Stimulated activated CD8-positive, alpha-beta memory T cell treated with anti-CD3 and anti-CD28 coated beads, Interleukin-15, amount 100 ng/mL, for 24 hours (primary cell): ENCODE data around the gene TRAF5.
"Not testable (repeated sequence)": the region's sequence is repeated elsewhere in the genome, so short reads cannot be mapped to it uniquely, and the experiment has no call there.

Experiments used
- DNase-seq: peaks from one replicate; pipeline ENCODE4 v3.0.0-alpha.2; 2020; ENCODE audit warnings: low read depth

Gene TRAF5, protein sequence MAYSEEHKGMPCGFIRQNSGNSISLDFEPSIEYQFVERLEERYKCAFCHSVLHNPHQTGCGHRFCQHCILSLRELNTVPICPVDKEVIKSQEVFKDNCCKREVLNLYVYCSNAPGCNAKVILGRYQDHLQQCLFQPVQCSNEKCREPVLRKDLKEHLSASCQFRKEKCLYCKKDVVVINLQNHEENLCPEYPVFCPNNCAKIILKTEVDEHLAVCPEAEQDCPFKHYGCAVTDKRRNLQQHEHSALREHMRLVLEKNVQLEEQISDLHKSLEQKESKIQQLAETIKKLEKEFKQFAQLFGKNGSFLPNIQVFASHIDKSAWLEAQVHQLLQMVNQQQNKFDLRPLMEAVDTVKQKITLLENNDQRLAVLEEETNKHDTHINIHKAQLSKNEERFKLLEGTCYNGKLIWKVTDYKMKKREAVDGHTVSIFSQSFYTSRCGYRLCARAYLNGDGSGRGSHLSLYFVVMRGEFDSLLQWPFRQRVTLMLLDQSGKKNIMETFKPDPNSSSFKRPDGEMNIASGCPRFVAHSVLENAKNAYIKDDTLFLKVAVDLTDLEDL

DNA sequence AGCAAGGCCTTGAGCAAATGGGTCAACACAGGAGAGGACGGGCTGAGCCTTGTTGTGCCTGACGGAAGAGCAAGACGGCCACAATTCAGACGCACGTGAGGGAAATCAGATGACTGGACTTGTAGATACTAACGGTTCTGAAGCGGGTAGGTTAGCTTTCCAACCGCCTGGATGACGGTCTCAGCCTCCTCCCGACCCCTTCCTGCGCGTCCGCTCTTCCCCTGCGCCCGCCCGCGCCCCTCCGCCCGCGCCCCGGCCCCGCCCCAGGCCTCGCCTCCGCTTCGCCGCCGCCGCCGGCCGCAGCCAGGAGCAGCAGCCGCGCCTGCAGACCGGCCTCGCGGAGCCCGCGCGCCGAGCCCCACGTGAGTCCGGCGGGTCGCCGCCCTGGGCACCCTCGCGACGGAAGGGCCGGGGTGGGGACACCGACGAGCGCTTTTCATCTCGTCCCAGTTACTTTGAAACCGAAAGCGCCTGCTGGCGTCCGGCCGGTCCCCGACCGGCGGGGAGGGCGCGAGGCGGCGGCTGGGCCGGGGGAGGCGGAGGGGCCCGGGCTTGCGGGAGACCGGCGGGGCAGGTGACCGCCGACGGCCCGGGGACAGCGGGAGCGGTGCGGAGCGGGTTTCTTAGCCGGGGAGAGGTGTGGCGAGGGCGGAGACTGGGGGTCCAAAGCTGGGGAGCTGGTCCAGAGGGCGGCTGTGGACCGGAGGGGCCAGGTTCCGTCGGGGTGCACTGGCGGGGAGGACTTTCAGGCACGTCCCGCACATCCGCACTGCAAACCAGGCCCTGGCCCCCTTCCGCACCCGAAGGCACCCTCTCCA lies at the start of gene TRAF5:
TSS of gene TRAF5 (plus strand) at position 306 of the 818 bp plus-strand sequence. CDS start 26,407 bp downstream, outside the sequence.
- peak; percentile 36 for DNase-seq

DNA sequence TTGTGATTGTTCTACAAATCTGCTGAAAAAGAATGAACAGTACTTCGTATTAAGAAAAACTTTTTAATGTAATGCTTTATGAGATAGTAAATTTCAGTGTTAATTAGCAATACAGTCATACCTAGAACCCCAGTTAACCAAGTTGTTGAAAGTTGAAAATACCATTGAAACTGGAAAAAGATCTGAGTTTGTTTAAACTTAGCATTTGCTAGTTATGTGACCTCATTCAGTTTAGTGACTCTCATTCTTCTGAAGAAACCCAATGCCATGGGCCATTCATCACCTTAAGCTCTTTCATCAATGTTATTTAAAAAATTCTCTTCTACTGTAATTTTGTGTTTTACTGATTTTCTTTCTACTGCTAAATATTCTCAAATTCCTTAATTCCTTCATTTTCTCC lies 47.3 kb upstream of the TRAF5 start:
- no peak for DNase-seq

DNA sequence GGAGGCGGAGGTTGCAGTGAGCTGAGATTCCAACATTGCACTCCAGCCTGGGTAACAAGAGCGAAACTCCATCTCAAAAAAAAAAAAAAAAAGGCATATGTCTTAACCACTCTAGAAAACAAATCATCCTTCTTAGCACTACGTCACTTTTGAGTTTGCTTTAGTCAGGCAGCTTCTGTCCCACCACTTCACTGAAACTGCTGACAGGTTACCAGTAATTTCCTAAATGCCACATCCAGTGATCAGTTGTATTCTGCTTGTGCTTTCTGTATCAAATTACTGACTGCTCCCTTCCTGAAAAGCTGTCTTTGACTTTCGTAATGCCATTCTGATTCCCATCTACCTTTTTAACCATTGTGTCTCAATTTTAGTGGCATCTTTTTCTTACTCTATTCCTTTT lies 45.7 kb upstream of the TRAF5 start:
- DNase-seq, result no peak

DNA sequence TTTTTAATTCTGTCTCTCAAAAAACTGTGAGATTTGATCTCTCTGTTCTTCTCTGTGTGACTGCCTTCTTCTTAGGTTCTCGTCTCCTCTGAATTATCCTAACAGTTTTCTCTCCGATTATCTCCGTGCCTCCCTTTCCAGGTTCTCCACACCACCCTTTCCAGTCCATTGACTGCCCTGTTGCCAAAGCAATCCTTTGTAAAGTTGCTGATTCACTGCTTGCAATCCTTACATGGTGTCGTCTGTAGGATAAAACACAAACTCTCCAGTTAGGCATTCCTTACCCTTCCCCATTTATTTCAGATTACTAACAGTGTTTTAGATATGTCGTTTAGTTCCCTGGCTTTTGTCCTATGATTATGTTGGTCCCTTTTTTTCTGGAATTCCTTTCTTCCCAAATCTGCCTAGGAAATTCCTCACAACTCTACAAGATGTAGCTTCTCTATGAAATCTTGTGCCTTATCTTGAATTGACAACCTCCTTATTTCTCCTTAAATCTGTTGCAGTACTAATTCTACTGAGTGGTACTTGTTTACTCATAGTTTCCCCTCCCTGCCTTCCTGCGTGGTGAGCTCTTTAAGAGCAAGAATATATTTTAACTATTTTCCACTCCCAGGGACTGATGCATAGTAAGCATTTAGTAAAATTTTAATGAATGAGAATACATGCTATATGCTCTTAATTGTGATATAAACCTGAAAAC lies 45.2 kb upstream of the TRAF5 start:
- no peak for DNase-seq

DNA sequence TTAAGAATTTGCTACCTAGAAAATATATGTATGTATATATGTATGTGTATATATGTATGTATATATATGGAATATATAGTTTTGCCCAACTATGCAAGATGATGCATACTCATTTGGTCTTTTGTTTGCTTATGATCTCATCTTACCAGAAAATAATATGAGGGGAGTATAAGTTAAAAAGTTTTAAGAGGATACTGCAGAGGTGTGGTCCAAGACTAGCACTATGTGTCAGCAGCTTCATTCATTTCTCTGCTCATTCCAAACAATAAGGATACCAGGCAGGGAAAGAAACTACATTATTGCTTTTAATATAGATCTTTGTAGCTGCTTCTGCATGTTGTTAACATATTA lies 44.6 kb upstream of the TRAF5 start:
- DNase-seq, result no peak

DNA sequence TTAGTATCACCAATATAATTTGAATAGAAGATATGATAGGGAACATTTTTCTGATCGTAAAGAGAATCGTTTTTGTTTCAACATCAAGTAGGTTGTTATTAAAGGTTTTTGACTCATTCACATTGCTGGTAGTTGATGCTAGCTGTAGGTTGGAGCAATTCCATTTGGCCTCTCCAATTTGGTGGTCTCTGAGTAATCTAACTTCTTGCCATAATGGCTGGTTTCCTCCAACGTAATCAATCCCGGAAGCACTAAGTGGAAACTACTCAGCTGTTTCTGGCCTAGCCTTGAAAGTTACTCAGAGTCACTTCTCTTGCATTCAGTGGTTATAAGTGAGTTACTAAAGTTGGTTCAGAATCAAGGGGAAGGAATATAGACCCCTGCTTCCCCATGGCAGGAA lies 41.4 kb upstream of the TRAF5 start:
- DNase-seq, result no peak

DNA sequence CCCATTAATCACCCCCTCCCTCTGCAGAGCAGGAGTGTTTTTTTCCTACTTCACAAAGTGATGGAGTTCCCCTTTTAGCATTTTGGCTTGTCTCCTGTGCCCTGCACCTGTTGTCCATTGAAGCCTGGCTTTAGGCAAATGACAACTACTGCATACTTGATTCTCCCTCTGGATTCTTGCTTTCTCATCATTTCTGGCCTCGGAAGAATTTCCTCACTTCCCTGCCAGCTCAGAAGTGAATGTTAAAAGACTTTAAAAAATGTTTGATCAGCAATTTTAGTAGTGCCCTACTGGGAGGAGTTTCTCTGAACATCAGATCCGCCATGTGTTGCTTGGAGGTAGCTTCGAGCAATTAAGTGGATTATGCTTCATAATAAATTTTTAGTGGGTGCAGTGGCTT lies 39.4 kb upstream of the TRAF5 start:
- DNase-seq, result no peak

DNA sequence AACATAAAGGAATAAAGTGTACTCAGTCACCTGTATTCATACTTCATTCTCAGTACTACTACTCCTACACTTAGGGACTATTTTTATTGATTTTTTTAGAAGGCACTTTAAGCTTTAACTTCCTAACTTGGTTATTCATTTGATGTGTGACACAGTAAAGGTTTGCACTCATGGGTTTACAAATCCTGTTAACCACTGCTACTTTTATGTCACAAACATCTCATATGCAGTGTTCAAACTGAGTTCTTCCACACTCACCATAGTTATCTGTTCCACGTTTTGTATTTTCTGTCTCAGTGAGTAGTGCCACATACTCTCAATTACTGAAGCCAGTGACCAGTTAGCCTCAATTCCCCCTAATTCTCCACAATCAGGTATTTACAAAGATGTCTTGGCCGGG lies 34.2 kb upstream of the TRAF5 start:
- no peak for DNase-seq

DNA sequence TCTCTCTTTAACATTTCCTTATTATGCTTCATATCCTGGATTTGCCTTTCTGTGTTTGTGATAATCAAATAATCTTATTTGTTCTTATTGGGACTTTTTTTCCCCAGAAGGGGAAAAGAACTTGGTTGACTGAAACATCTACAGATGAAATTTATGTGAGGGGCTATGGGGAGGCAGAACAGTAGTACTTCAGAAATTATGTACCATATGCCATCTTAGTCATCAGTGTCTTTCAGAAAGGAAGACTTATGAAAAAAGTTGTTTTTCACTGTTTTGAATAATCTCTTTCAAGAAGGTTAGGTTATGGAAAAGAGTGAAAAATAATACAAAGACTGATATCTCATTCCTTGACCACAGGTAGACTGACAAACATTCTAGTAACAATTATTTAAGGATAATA lies 30.2 kb upstream of the TRAF5 start:
- no peak for DNase-seq

DNA sequence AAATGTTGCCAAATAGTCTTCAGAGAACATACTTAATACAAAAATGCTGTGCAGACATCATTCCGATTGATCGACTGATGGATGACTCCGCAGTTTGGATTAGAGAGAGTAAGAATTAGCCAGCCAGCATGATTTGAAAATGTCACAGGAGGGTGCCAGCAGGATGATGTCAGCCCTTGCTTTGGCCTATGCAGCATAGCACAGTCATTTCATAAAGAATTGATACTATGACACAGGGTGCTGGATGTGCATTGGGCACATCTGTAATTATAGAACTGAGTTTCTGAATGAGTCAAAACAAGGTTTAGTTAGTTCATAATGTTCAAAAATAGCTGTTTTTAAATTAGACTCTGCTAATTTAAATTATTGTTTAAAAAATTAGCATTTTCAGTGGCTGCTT lies 21.6 kb upstream of the TRAF5 start:
- no peak for DNase-seq

DNA sequence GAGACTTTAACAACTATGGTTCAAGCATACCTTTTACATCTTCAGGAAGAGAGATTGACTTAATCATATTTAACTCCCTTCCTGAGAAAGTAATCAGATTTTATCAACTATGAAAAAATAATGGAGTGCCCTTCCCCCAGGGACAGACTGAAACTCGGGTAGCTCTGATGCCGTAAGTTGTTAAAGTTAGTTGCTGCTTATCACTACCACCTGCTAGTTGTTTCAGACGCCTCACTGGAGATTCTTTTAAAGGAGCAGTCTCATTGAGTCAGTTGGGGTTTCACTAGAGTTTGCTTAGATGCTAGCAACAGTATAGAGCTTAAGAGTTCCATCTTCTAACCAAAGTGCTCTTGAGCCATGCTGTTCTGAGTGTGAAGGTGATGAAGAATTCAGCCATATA lies 17.0 kb upstream of the TRAF5 start:
- no peak for DNase-seq

DNA sequence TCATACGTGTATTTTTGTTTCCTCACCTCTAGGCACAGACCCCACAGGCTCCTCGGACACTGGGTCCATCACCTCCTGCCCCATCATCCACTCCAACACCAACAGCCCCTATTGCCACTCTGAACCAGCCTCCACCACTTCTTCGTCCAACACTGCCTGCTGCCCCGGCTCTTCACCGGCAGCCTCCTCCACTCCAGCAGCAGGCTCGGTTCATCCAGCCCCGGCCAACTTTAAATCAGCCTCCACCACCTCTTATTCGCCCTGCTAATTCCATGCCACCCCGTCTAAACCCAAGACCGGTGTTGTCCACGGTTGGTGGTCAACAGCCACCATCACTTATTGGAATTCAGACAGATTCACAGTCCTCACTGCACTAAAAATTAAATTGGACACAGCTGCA lies 13.2 kb upstream of the TRAF5 start:
- DNase-seq, result no peak

DNA sequence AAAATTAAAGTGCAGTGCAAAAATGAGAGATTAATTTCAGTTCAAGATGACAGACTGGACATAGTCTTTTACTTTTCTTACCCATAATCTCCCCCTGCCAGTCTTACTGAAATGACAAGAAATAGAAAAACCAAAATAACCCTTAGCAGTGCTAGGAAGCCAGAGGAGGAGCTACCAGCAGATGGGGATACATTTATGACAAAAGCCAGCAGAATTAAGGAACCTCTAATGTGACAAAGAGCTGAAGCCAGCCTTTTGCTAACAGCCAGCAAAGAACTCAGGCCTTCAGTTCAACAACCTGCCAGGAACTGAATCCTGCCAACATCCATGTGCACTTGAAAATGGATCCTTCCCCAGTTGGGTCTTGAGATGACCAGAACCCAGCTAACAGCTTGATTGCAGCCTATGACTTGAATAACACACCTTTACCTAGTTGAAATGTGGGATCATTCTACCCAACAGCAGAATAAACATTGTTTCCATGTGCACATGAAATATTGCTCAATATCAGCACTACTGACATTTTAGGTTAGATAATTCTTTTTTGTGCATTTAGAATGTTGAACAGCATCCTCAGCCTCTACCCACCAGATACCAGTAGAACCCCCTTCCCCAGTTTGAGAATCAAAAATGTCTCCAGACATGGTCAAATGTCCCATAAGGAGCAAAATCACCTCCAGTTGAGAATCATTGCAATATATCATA lies 7.9 kb upstream of the TRAF5 start:
- DNase-seq, result no peak

DNA sequence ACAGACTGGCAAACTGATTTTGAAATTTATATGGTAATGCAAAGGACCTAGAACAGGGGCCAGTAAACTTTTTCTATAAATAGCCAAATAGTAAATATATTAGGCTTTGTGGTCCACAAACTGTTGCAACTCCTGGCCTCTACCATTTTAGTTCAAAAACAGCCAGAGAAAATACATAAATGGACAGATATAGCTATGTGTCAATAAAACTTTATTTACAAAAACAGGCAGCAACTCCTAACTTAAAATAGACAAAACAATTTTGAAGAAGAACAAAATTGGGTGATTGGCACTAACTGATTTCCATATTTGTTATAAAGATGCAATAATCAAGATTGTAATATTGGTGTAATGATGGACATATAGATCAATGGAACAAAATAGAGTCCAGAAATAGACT lies 6.7 kb upstream of the TRAF5 start:
- no peak for DNase-seq

DNA sequence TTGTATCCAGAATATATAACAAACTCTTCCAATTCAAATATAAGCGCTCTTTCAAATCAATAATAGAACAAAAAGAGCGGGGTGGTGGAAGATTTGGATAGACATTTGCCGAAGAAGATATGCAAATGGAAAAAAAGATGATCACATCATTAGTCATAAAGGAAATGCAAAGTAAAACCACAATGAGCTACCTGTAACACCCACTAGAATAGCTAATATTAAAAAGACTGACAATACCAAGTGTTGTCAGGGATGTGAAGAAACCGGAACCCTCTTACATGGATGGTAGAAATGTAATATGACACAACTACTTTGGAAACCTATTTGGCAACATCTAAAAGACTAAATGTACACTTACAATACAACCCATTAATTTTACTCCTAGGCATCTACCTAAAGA lies 5.7 kb upstream of the TRAF5 start:
- DNase-seq, result no peak

DNA sequence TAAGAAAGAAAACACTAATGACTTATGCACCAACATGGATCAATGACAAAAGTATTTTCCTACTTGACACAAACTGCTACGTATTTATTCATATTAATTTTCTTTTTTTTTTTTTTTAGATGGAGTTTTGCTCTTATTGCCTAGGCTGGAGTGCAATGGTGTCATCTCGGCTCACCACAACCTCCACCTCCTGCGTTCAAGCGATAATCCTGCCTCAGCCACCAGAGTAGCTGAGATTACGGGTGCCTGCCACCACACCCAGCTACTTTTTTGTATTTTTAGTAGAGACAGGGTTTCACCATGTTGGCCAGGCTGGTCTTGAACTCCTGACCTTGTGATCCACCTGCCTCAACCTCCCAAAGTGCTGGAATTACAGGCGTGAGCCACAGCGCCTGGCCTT lies 5.0 kb upstream of the TRAF5 start:
- not testable (repeated sequence) for DNase-seq

DNA sequence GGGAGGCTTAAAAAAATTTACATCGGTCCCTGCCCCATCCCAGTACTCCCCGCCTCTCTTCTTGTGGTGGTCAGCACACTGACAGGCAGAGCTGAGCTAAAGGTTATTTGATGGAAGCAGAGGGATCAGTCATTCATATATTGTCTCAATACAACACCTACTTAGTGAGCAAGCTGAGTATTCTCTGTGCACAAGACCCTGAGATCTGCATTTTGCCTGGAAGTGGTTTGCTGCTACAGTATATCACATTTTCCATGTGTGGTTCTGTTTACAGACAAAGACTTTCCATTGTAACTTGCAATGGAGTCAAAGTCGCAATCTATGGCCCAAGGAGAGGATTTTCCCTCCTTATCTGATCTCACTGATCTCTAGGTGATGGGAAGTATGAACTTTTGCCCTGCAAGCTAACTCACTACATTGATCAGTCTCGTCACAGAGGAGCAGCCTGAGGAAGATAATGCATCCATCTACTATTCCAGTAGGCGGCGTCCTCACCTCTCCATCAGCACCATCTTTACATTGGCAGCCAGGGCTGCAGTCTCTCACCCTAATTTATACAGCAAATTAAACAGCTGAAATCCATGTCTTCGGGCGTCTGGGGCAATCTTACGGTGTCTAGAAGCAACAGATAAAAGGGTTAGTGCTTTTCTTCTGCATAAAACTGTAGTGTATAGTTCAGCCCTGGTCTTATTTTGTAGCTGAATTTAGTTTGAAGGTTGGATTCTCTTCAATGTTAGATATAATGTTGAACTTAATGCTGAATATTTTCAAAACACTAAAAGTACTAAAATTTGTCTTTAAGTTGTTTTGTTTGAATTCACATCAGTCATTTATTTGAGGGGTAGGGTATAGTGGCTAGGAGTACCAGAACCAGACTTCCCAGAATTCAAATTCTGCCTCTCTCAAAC lies 3.2 kb upstream of the TRAF5 start:
- DNase-seq, result no peak

DNA sequence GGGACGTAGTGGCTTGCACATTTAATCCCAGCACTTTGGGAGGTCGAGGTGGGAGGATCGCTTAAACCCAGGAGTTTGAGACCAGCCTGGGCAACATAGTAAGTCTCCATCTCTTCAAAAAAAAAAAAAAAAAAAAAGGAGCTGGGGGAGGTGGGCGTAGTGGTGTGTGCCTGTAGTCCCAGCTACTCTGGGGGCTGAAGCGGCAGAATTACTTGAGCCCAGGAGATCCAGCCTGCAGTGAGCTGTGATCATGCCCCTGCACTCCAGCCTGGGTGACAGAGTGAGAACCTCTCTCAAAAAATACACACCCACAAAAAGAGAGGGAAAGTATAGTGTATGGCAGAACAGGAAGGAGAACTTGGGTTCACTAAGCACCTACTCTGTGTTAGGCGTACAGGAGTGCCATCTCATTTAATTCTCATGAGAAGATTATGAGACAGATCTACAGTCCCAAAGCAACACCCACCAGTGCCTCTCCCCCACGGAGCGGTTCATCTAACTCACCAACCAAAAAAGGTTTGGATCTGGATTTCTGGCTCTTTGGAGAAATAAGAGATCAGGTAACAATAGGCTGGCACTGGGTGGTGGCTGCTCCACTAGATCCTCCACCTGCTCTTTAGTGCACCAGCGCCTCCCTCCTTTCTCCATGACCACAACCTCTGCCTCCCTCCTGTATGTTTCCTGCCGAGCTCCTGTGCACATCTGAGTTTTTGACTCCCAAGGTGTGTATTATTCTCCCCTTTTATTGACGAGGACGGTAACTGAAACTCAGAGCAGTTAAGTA lies 1.4 kb upstream of the TRAF5 start:
- no peak for DNase-seq

DNA sequence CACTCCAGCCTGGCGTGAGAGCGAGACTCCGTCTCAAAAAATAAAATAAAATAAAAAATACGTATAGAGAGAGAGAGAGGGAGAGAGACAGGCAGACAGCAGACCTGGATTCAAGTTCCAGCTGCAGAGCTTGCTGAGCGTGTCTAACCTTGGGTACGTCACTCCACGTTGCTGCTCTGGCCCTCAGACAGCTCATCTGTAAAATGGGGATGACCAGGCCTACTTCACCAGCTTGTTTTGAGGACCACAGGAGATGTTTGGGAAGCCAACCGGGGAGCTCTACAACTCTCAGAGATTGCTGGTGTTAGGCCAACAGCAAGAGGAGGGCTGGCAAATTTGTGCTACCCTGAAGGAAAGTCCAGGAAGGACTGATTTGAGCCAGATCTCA lies 499 bp upstream of the TRAF5 start:
- no peak for DNase-seq

DNA sequence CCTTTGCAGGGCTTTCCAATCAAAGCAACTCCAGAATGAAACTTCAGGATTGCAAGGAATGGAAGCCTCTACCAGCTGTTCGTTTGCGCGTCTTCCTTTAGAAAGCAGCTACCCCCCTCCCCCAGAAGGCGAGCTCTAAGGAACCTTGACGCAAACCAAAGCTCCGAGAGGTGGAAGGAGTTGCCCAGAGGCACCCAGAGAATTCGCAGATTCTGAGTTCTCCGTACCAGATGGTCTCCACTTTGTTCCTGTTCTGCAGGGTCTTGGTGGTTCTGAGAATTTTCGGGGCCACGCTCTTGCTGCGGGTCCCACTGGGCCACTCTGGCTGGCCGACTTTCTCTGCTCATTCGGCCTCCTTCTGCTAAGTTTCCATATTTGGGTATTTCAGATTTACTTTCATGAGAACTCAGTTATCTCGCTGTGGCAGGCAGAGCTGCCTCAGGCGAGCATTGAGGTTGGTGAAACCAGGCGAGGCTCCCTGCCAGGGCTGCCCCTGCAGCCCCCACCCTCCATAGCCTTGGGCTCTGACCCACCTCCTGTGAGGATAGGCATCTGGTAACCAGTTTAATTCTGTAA lies 801 bp downstream of the TRAF5 start:
- no peak for DNase-seq
